A549 (cell line): ENCODE results near the gene VPS13D.

Source experiments
- CHD2 ChIP-seq: fragments of 150-350 bp; IDR thresholded peaks from 2 replicates; pipeline ENCODE4 v1.6.1; 2014; ENCODE audit warnings: low read length; ENCODE audit not compliant: partially characterized antibody
- CTCF ChIP-seq: fragments of >200 bp; sonication (Bioruptor Twin); formaldehyde crosslinking; IDR thresholded peaks from 3 replicates; pipeline ENCODE4 v1.5.1; 2016
- E2F6 ChIP-seq: IDR thresholded peaks from 2 replicates; pipeline ENCODE4 v1.6.1; 2012; ENCODE audit warnings: low read depth, borderline replicate concordance
- EP300 ChIP-seq, 2 experiments: fragments of >200 bp; sonication (Bioruptor Twin); formaldehyde crosslinking; IDR thresholded peaks; 2 replicates in 1 of 2; 3 replicates in 1 of 2; pipeline ENCODE4 v1.6.1; 2016 to 2017
- HOXA7 ChIP-seq: fragments of 250-450 bp; sonication (Bioruptor Pico); IDR thresholded peaks from 2 replicates; pipeline ENCODE4 v1.5.0; 2020; ENCODE audit warnings: mild to moderate bottlenecking, moderate library complexity
- HOXB13 ChIP-seq: fragments of 250-450 bp; sonication (Bioruptor Pico); IDR thresholded peaks from 2 replicates; pipeline ENCODE4 v1.5.0; 2020; ENCODE audit warnings: low read depth, mild to moderate bottlenecking, moderate library complexity
- MAZ ChIP-seq: fragments of 150-350 bp; IDR thresholded peaks from 2 replicates; pipeline ENCODE4 v1.6.1; 2014; ENCODE audit warnings: antibody characterized with exemption, low read depth, low read length, borderline replicate concordance
- POLR2A ChIP-seq: IDR thresholded peaks from 2 replicates; pipeline ENCODE4 v1.6.1; 2012; ENCODE audit warnings: mild to moderate bottlenecking, low read length
- RFX5 ChIP-seq: fragments of 450-650 bp; IDR thresholded peaks from 2 replicates; pipeline ENCODE4 v1.7.1; 2014; ENCODE audit warnings: antibody characterized with exemption, mild to moderate bottlenecking, moderate library complexity

GRCh38 chr1:12513181-12513580 is 283.4 kb downstream of the VPS13D start:
- TF ChIP-seq POLR2A (no peak), EP300 (IDR thresholded peaks at IDR 0.05) (no peak), E2F6 (no peak), MAZ (no peak), CHD2 (no peak), CTCF (no peak), RFX5 (no peak), HOXB13 (CRISPR knock-in tag) (no peak), HOXA7 (no peak)
